Colonic mucosa (tissue), 4 donors: ENCODE data around the gene SMIM29. TPM values are rescaled to one million over a fixed set of nuclear protein-coding genes. Genes with fewer than 3 reads are reported as not detected.

Experiments
- DNase-seq: peaks from one replicate; pipeline ENCODE4 v3.0.0-alpha.2; 2020
- H3K27ac ChIP-seq: fragments of 200-600 bp; one replicate; pipeline ENCODE4 v1.8.0; 2021
- H3K27me3 ChIP-seq: fragments of 200-600 bp; one replicate; pipeline ENCODE4 v1.8.0; 2021
- H3K36me3 ChIP-seq: fragments of 200-600 bp; one replicate; pipeline ENCODE4 v1.8.0; 2021
- H3K4me1 ChIP-seq: fragments of 200-600 bp; one replicate; pipeline ENCODE4 v1.8.0; 2021; ENCODE audit warnings: mild to moderate bottlenecking
- H3K4me3 ChIP-seq: fragments of 200-600 bp; one replicate; pipeline ENCODE4 v1.8.0; 2021
- H3K9ac ChIP-seq, 2 donors: one replicate each; pipeline ENCODE4 v1.7.0; 2013; ENCODE audit warnings: control low read depth in 2 of 2, low read depth in 2 of 2, low read length in 2 of 2
- H3K9me3 ChIP-seq: fragments of 200-600 bp; one replicate; pipeline ENCODE4 v1.8.0; 2021
- intact Hi-C: fragments of 100-400 bp; cut with DNase I; formaldehyde crosslinking; loops from one replicate; pipeline ENCODE4 v1.14.1; 2022
- total RNA-seq, 2 donors: library from RNA; stranded (reverse); fragmentation: NEBNext Ultra II Directional in 1 of 2; extraction: Animal tissue kit (Norgen Biotek cat#: 25700) in 1 of 2; gene quantifications; one replicate each; pipeline ENCODE4 v1.2.1, GENCODE V29; 2021
- TF ChIP-seq, protein P1 (sequence below): fragments of 200-600 bp; IDR thresholded peaks from one replicate; pipeline ENCODE4 v1.8.0; 2022; ENCODE audit warnings: antibody characterized with exemption, mild to moderate bottlenecking
- donor health status: healthy.
- donor health status: DM: no; HTN: no; CAD: no.
- donor health status: DM: no; HTN: no; CAD: no.

The SMIM29 gene
- total RNA-seq, 2 donors from 2014 or later = 8.6 to 12.8 TPM

DNA sequence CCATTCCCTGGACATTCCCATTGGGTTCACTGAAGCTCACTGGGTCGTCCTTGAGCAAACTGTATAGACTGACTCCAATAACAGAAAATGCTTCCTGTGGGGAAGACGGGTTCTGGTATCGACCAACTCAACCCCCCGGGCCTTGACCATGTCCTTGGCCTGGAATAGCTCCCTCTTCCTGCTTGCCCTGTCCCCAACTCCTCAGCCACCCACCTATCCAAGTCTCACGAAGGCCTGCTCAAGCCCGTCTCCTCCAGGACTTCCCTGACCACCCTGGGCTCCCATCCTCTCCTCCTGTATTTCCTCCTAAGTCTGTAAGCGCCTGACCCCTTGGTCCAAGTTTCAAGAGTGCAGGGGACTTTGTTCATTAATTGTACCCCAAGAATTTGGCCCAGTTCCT lies 14.9 kb downstream of the SMIM29 start:
- DNase-seq = no peak
- Histone ChIP-seq H3K9me3 (no peaks in the 10 kb centered on the region), H3K36me3 (no peaks in the 10 kb centered on the region), H3K9ac (no peak overlapping the region), H3K27ac (no peak overlapping the region), H3K27me3 (no peaks in the 10 kb centered on the region), H3K4me3 (no peak overlapping the region), H3K4me1 (no peaks in the 10 kb centered on the region)
- TF ChIP-seq, protein P1, sequence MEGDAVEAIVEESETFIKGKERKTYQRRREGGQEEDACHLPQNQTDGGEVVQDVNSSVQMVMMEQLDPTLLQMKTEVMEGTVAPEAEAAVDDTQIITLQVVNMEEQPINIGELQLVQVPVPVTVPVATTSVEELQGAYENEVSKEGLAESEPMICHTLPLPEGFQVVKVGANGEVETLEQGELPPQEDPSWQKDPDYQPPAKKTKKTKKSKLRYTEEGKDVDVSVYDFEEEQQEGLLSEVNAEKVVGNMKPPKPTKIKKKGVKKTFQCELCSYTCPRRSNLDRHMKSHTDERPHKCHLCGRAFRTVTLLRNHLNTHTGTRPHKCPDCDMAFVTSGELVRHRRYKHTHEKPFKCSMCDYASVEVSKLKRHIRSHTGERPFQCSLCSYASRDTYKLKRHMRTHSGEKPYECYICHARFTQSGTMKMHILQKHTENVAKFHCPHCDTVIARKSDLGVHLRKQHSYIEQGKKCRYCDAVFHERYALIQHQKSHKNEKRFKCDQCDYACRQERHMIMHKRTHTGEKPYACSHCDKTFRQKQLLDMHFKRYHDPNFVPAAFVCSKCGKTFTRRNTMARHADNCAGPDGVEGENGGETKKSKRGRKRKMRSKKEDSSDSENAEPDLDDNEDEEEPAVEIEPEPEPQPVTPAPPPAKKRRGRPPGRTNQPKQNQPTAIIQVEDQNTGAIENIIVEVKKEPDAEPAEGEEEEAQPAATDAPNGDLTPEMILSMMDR = no peak
- intact Hi-C loops = no loop called here

DNA sequence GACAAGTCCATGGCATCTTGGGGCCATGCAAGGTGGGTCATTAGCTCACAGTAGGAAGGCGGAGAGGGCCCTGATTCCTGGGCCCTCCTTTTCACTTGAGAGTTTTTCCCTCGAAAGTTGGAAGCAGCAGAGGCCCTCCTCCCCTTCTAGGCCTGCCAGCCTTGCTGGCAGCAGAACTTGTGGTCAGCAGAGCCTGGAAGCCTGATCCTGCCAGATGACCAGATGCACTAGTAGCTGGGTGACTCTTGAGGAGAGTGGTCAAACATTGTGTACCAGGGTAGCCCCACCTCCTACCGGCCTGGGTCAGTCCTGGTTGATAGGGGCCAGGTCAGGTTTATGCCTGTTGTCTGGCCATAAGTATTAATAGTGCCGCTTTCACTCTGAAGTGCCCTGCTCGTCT lies 15.9 kb downstream of the SMIM29 start:
- H3K36me3 ChIP-seq = no peaks in the 10 kb centered on the region
- intact Hi-C loops = no loop called here

DNA sequence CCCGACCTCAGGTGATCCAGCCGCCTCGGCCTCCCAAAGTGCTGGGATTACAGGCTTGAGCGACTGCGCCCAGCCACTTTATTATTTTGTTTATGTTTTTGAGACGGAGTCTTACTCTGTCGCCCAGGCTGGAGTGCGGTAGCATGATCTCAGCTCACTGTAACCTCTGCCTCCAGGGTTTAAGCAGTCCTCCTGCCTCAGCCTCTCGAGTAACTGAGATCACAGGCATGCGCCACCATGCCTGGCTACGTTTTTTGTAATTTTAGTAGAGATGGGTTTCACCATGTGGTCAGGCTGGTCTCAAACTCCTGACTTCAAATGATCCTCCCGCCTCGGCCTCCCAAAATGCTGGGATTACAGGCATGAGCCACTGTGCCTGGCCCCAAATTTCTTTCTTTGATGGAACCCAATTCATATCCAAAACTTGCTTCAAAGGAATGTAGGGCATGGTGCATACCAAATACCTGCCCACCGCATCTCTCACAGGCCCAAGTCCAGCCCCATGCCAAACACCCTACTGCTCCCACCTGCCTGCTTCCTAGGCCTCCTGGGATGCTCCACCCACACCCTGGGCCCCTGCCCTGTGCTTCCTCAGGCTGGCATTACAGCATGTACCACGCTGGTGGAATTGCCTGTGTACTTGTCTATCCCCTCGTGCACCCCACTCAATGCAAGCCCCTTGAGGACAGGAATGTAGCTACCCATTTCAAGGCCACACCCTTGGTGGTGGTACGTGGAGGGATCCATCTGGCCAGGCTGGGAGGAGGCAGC lies 17.1 kb downstream of the SMIM29 start:
- TF ChIP-seq, protein P1 = no peak
- DNase-seq = no peak
- Histone ChIP-seq H3K9me3 (no peaks in the 10 kb centered on the region), H3K27ac (no peak overlapping the region), H3K9ac (no peak overlapping the region), H3K4me3 (no peak overlapping the region), H3K4me1 (no peaks in the 10 kb centered on the region), H3K36me3 (no peaks in the 10 kb centered on the region), H3K27me3 (no peaks in the 10 kb centered on the region)
- intact Hi-C loops = no loop called here

More for the DNA sequence above, 15.9 kb downstream of the SMIM29 start:
- no peaks in the 10 kb centered on the region for H3K9me3 ChIP-seq
- no peak for DNase-seq
- TF ChIP-seq, protein P1 = no peak
- no peak overlapping the region for H3K27ac ChIP-seq
- H3K4me3 ChIP-seq = no peak overlapping the region
- H3K4me1 ChIP-seq = no peaks in the 10 kb centered on the region
- no peaks in the 10 kb centered on the region for H3K27me3 ChIP-seq
- no peak overlapping the region for H3K9ac ChIP-seq

DNA sequence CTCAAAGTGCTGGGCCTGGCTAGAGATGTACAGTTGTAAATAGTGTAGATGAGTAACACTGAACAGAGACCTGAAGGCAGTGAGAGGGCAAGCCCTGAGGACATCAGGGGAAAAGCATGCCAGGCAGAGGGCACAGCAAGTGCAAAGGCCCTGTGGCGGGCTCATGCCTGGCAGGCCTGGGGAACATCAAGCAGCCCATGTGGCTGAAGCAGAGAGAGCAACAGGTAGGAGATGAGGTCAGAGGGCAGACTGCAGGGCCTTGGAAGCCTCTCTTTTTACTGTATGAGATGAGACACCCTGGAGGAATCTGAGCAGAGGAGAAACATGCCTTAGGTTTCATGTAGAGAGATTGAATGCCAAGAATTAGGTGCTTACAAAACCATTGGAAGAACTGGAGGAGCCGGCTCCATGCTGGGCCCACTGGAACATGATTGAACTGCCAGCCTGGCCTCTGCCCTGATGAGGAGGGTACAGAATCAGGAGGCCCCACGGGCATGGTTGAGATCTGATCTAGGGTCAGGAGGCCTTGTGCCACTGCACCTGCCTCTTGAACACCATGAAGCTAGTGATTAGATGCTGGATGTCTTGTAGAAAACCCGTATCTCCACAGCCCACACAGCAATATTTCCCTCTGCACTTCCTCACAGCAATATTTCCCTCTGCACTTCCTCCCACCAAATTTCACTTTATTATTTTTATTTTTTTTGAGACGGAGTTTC lies 18.0 kb downstream of the SMIM29 start:
- no peaks in the 10 kb centered on the region for H3K9me3 ChIP-seq
- H3K4me1 ChIP-seq = no peaks in the 10 kb centered on the region
- intact Hi-C loops = no loop called here
- DNase-seq = no peak
- TF ChIP-seq, protein P1 = no peak
- H3K9ac ChIP-seq = no peak overlapping the region
- no peak overlapping the region for H3K4me3 ChIP-seq
- no peak overlapping the region for H3K27ac ChIP-seq
- no peaks in the 10 kb centered on the region for H3K36me3 ChIP-seq
- H3K27me3 ChIP-seq = no peaks in the 10 kb centered on the region

DNA sequence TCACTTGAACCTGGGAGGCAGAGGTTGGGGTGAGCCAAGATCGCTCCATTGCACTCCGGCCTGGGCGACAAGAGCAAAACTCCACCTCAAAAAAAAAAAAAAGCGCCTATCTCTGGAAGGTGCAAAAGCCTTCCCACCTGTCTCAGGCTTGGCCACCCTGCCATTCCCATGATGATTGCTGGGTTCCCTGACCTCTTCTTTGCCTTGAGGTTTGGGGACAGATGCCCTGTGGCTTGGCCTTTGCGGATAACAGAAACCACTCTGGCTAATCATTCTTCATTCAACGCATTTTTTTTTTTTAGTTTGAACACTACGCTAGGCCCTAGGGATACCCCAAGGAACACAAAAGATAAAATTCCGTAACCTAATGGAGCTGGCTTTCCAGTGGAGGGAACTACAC lies 18.9 kb downstream of the SMIM29 start:
- Histone ChIP-seq H3K9me3 (no peaks in the 10 kb centered on the region), H3K4me3 (no peak overlapping the region), H3K36me3 (no peaks in the 10 kb centered on the region), H3K27ac (no peak overlapping the region), H3K27me3 (no peaks in the 10 kb centered on the region), H3K9ac (no peak overlapping the region), H3K4me1 (no peaks in the 10 kb centered on the region)
- TF ChIP-seq, protein P1 = no peak
- DNase-seq = no peak
- intact Hi-C loops = no loop called here
